Stimulated activated CD8-positive, alpha-beta memory T cell treated with anti-CD3 and anti-CD28 coated beads, Interleukin-7, amount 100 ng/mL, for 1 hour (primary cell): ENCODE results near the gene PLIN5.

Experiments
- DNase-seq, 2 donors: peaks; one replicate each; pipeline ENCODE4 v3.0.0-alpha.2; 2020; ENCODE audit warnings: low read depth in 2 of 2

Gene PLIN5

DNA sequence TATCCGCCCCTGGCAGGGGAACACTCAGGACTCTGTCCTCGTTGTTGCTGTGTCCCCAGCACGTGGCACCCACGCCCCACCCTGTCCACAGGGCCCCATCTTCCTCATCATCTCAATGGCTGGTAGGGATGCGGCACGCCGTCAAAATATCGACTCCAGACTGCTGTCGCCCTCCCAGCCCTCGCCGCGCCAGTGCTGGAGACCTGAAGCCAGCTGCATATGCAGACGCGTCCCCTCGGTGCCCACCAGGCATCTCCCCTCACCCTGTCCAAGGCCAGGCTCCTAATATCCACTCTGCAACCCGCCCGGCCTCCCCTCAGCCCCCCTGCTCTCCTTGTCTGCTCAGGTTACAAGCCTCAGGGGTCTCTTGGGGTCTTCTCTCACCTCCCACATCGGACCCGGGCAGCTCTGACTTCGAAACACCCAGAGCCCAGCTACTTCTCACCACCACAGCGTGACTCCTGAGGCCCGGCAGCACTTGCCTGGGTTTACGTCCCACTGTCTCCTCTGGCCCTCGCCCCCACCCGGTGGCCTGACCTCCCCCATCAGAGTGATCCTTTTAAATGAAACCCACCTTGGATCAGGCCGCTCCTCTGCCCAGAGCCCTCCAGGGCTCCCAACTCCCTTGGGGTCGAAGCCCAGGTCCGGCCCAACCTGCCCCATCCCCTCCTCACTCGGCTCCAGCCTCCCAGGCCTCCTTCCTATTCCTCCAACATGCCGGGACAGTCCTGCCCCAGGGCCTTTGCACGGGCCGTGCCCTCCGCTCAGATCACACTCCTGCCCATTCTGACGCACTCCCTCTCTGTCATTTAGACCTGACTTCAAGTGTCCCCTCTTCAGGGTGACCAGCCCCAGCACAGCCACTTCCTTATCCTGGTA lies 29.2 kb downstream of the PLIN5 start:
- DNase-seq: no peak

- DNase-seq: no peak
Observed at GRCh38 chr19:4504891-4505569, 30.0 kb downstream of the PLIN5 start.

GRCh38 chr19:4504297-4504701 lies 30.7 kb downstream of the PLIN5 start:
- DNase-seq: no peak

- DNase-seq: no peak
Observed at GRCh38 chr19:4503825-4504170, 31.2 kb downstream of the PLIN5 start.

GRCh38 chr19:4503132-4503824 lies 31.7 kb downstream of the PLIN5 start:
- DNase-seq: no peak

GRCh38 chr19:4502282-4503131 lies 32.5 kb downstream of the PLIN5 start:
- no peak for DNase-seq

DNA sequence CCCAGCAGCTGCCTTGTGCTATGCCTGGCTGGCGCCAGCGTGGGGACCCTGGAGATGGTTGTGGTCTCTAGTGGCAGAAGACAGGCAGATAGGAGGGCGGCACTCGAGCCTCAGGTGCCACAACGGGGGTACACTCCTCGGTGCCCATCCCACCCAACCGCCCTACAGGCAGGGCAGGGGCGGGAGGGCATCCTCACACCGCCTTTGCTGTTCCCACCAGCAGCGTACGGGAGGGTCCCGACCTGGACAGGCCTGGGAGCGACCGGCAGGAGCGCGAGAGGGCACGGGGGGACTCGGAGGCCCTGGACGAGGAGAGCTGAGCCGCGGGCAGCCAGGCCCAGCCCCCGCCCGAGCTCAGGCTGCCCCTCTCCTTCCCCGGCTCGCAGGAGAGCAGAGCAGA lies 33.3 kb downstream of the PLIN5 start:
- DNase-seq: no peak

- DNase-seq: no peak
Observed at GRCh38 chr19:4500841-4501591, 34.0 kb downstream of the PLIN5 start.

DNA sequence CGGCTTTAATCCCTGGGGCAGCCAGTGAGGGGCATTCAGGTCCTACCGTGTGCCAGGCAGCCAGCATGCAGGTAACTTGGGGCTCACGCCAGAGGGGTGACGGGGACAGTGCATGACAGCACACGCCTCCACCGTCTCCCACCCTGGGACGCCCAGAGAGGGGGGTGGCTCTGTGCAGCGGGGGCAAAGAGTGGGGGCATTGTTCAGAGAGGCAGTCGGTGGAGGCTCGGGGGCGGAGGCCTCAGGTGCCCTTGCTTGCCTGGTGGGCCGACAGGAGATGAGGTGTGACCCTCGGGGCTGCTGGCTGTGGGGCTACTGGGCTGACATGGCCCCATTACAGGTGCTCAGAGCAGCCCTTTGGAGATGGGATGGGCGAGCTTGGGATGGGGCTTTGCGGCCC lies 35.2 kb downstream of the PLIN5 start:
- DNase-seq: no peak

- no peak for DNase-seq
Observed at GRCh38 chr19:4499318-4499717, 35.7 kb downstream of the PLIN5 start.

DNA sequence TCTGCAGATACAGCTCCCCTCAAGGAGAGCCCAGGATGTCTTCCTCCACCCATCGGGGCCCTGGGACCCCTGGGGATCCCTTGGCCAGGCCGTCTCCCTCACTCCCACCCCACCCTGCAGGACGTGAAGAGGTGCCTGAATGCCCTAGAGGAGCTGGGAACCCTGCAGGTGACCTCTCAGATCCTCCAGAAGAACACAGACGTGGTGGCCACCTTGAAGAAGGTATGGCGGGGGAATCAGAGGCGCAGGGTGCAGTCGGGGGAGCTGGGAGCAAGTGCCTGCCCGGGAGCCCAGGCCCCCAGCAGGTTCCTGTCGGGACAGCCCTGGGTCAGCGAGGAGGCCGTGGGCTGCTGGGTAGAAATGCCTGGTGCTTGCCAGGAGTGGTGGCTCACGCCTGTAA lies 36.3 kb downstream of the PLIN5 start:
- DNase-seq: no peak

GRCh38 chr19:4497770-4498389 lies 37.1 kb downstream of the PLIN5 start:
- no peak for DNase-seq

DNA sequence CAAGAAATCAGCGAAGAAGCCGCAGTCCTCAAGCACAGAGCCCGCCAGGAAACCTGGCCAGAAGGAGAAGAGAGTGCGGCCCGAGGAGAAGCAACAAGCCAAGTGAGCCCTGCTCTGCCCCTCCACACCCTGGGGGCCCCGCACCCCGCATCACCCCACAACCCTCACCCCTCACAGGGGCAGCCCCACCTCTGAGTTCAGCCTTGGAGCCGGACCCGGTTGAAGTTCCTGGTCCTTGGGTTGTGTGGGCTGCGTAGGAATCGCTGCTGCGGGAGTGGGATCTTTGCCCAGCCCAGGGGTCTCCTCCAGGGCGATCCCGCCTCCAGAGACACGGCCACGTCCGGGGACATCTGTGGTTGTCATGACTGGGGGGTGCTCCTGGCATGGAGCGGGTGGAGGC lies 38.7 kb downstream of the PLIN5 start:
- DNase-seq: no peak

DNA sequence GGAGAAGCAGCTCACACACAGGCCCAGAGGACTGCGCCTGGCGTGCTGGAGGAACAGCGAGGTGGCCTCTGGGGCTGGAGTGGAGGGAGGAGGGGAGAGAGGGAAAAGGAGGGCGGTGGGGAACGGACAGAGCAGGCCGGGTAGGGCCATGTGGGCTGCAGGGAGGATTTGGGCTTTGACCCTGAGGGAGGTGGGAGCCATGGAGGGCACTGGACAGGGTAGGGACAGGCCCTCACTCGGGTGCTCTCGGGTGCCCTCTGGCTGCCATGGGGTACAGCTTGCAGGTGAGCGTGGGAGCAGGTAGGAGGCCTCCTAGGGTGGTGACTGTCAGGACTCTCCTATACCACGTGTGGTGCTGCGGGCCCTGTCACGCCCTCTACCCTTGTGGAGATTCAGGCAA lies 39.6 kb downstream of the PLIN5 start:
- no peak for DNase-seq

DNA sequence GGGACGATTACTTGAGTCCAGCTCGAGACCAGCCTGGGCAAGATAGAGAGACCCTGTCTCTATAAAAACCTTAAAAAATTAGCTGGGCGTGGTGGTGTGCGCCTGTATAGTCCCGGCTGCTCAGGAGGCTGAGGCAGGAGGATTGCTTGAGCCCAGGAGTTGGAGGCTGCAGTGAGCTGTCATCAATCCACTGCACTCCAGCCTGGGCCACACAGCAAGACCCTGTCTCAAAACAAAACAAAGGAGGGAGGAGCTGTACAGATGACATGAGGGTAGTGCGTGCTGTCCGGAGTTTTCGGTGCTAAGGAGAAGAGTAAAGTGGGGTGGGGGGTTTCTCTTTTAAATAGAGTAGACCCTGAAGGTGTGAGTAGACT lies 40.3 kb downstream of the PLIN5 start:
- DNase-seq: no peak

DNA sequence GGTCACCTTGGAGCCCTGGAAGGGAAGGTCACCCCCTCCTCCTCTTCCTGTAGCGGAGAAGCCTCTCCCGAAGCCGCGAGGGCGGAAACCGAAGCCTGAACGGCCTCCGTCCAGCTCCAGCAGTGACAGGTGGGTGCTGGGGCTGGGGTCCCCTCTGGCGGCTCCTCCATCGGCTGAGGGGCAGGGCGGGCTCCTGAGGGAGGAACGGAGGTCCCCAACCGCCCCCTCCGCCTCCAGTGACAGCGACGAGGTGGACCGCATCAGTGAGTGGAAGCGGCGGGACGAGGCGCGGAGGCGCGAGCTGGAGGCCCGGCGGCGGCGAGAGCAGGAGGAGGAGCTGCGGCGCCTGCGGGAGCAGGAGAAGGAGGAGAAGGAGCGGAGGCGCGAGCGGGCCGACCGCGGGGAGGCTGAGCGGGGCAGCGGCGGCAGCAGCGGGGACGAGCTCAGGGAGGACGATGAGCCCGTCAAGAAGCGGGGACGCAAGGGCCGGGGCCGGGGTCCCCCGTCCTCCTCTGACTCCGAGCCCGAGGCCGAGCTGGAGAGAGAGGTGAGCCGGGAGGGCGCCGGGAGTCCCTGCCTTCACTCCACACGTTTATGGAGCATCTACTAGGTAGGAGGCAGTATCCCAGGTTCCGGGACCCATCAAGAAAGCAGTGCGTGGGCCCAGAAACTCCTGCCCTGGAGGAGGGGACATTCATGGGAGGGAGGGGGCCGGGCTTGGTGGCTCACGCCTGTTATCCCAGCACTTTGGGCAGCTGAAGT lies 40.9 kb downstream of the PLIN5 start:
- no peak for DNase-seq

DNA sequence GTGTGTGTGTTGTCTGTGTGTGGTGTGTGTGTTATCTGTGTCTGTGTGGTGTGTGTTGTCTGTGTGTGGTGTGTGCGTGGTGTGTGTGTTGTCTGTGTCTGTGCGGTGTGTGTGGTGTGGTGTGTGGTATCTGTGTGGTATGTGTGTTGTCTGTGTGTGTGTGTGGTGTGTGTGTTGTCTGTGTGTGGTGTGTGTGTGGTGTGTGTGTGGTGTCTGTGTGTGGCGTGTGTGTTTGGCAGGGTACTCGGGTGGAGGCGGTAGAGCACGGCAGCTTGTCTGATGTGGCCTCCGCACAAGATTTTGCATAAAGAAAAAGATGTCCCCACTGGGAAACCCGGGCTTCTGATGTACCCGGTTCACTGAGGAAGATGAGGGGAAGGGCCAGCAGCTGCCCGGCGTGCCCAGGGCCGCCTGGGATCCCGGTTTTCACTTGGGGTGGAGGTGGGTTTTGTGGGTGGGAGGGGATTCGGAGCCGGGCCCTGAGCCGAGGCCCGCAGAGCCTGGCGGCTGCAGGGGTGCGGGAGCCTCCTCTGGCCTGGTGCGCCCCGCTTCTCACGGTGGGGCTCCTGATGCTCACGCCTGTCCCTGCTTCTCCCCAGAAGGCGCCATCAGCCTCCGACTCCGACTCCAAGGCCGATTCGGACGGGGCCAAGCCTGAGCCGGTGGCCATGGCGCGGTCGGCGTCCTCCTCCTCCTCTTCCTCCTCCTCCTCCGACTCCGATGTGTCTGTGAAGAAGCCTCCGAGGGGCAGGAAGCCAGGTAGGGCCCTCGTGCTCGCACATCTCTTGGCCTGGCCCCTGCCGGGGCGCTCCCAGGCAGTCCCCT lies 41.7 kb downstream of the PLIN5 start:
- DNase-seq: no peak

DNA sequence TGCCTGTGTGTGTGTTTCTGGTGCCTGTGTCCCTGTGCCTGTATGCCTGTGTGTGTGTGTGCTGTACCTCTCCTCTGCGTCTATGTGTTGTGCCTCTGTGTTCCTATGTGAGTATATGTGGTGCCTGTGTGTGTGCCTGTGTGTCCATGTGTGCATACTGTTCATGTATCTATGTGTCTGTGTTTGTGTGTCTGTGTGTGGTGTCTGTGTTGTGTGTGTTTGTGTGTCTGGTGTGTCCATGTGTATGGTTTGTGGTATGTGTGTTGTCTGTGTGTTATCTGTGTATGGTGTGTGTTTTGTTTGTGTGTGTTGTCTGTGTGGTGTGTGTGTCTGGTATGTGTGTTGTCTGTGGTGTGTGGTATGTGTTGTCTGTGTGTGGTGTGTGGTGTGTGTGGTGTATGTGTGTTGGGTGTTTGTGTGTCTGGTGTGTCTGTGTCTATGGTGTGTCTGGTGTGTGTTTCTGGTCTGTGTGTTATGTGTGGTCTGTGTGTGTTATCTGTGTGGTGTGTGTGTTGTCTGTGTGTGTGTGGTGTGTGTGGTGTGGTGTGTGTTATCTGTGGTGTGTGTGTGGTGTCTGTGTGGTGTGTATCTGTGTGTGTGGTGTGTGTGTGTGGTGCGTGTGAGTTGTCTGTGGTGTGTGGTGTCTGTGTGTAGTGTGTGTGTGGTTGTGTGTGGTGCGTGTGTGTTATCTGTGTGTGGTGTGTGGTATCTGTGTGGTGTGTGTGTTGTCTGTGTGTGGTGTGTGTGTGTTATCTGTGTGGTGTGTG lies 42.5 kb downstream of the PLIN5 start:
- DNase-seq: no peak
